NCI-H146 (cell line): ENCODE data around the gene DNAH2.

Experiments used
- DNase-seq: peaks from one replicate; lab custom pipeline; 2025; lab: John Stamatoyannopoulos, UW

The DNAH2 gene

GRCh38 chr17:7864995-7865650, 147.6 kb downstream of the DNAH2 start:
- DNase-seq: no peak

DNA sequence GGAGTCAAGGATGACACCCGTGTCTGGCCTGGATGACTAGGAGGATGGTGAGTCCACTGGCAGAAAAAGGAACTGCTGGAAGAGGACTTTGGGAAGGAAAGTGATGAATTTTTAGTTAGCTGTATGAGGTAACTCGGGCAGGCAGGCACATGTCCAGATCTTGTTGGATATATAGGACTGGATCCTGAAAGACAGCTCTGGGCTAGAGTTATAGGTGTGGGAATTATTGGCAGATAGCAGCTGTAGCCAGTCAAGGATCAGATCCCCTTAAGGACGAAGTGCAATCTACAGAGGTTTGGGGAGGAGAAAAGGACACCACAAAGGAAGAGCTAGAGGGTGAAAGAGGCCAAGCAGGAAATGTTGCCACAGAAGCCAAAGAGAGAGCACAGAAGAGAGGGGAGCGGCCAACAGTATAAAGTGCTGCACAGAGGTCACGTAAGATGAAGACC, 150.4 kb downstream of the DNAH2 start:
- DNase-seq: no peak

DNA sequence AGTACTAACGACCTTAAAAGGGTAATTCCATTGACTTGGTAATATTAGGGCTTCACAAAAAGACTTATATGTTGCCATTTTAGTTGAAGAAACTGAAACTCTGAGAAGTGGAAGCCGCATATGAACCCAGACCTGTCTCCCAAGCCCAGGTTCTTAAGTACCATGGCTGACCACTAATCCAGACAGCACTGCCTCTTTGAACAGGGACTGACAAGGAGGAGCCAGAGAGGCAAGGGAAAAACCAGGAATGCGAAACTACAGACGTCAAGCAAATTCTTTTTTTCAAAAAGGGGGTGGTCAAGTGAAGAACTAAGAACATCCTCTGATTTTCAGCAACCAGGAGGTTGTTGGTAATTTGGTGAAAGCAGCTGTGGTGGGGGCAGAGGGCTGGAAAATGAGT, 155.5 kb downstream of the DNAH2 start:
- DNase-seq: no peak

GRCh38 chr17:7875804-7876370, 158.3 kb downstream of the DNAH2 start:
- no peak for DNase-seq

DNA sequence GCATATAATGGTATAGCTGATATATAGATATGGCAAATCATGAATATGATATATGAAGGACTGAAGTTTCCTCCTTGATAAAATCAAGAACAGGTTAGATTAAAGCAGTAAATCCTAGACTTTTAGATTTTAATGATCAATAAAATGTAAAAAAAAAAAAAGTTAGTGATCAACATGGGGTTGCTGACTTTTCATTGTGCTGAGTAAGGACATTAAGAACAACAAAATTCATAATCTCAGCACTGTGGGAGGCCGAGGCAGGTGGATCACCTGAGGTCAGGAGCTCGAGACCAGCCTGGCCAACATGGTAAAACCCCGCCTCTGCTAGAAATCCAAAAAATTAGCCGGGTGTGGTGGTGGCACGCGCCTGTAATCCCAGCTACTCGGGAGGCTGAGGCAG, 160.7 kb downstream of the DNAH2 start:
- DNase-seq: no peak

DNA sequence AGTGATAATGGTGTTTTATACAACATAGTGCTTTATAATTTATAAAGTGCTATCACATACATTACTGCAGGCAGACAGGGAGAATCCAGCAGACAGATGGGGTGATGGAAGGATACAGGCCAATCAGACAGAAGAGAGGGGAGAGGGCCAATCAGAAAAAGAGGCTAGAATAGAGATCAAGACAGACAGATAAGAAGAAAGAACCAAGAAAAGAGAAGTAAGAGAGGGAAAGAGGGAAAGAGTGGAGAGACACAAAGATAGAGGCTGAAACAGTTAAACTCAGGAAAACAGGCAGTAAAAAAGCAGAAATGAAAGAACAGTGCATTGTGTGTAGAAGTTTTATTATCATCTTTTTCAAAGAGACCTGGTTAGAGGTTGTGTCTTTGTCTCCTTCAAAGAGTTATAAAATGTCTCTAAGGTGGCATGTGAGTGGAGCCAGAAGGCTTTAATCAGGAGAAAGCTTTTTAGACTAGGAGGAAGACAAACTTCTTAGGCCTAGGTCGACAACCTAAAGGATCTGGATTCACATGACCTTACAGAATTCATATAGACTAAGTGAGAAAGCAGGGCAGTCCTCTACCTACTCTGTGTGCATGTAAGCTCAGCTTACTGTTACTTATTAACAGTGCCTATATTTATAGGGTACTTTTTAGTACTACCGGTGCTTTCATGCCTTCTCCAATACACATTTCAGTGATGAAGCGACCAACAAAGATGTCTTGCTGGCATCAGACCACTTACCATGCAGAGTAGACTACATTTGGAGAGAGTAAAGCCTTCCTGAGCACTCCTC, 162.7 kb downstream of the DNAH2 start:
- no peak for DNase-seq

GRCh38 chr17:7881276-7882054, 163.9 kb downstream of the DNAH2 start:
- DNase-seq: no peak

- no peak for DNase-seq
These were observed 164.5 kb downstream of the DNAH2 start for GRCh38 chr17:7882068-7882467.

GRCh38 chr17:7882629-7883028, 165.1 kb downstream of the DNAH2 start:
- no peak for DNase-seq
